T-helper 2 cell treated with Interferon-gamma antibody and Interleukin-4, amounts not matched to agents 5 μg/mL and 100 μg/mL, for 36 hours (primary cell): ENCODE data around the gene KIAA1210.

Experiments used
- DNase-seq: peaks from one replicate; pipeline ENCODE4 v3.0.0; 2021; ENCODE audit warnings: low spot score
- H3K27ac Mint-ChIP-seq: one replicate; pipeline ENCODE4 v1.8.0; 2021; ENCODE audit warnings: mild to moderate bottlenecking, mixed read lengths
- H3K27me3 Mint-ChIP-seq: one replicate; pipeline ENCODE4 v1.8.0; 2021; ENCODE audit warnings: low read depth, mixed read lengths
- H3K36me3 Mint-ChIP-seq: one replicate; pipeline ENCODE4 v1.8.0; 2021; ENCODE audit warnings: low read depth, mixed read lengths
- H3K4me1 Mint-ChIP-seq: one replicate; pipeline ENCODE4 v1.8.0; 2021; ENCODE audit warnings: low read depth, mixed read lengths
- H3K4me3 Mint-ChIP-seq: one replicate; pipeline ENCODE4 v1.8.0; 2022; ENCODE audit warnings: mild to moderate bottlenecking, moderate library complexity, mixed read lengths
- H3K9me3 Mint-ChIP-seq: one replicate; pipeline ENCODE4 v1.8.0; 2021; ENCODE audit warnings: mixed read lengths

The KIAA1210 gene

GRCh38 chrX:119075270-119076025 is 52.2 kb downstream of the KIAA1210 start:
- H3K4me3 Mint-ChIP-seq = no peak overlapping the region
- DNase-seq = no peak
- no peaks in the 10 kb centered on the region for H3K36me3 Mint-ChIP-seq
- H3K27me3 Mint-ChIP-seq = peaks cover 5% of the 10 kb centered on the region
- H3K4me1 Mint-ChIP-seq = no peaks in the 10 kb centered on the region
- H3K9me3 Mint-ChIP-seq = no peaks in the 10 kb centered on the region
- no peak overlapping the region for H3K27ac Mint-ChIP-seq

- no peaks in the 10 kb centered on the region for H3K9me3 Mint-ChIP-seq
- H3K27ac Mint-ChIP-seq = no peak overlapping the region
- no peak overlapping the region for H3K4me3 Mint-ChIP-seq
- H3K27me3 Mint-ChIP-seq = peaks cover 5% of the 10 kb centered on the region
- H3K36me3 Mint-ChIP-seq = no peaks in the 10 kb centered on the region
- DNase-seq = no peak
- no peaks in the 10 kb centered on the region for H3K4me1 Mint-ChIP-seq
Measured at GRCh38 chrX:119073911-119074310, 53.7 kb downstream of the KIAA1210 start.

- Mint-ChIP-seq H3K27me3 (peaks cover 5% of the 10 kb centered on the region), H3K4me1 (no peaks in the 10 kb centered on the region), H3K36me3 (no peaks in the 10 kb centered on the region), H3K27ac (no peak overlapping the region), H3K9me3 (no peaks in the 10 kb centered on the region), H3K4me3 (no peak overlapping the region)
- no peak for DNase-seq
Measured at GRCh38 chrX:119073200-119073905, 54.3 kb downstream of the KIAA1210 start.

- Mint-ChIP-seq H3K9me3 (no peaks in the 10 kb centered on the region), H3K4me3 (no peak within 1 kb of the TSS), H3K27me3 (peaks cover 5% of the 10 kb centered on the region), H3K27ac (no peak within 1 kb of the TSS), H3K36me3 (no peaks in the 10 kb centered on the region), H3K4me1 (no peaks in the 10 kb centered on the region)
- no peak for DNase-seq
Measured at GRCh38 chrX:119072744-119073143, 54.9 kb downstream of the KIAA1210 start, which contains the start of gene CT47C1. TSS of gene CT47C1 (plus strand) at chrX:119072993. CDS start at chrX:119073226, 233 bp downstream.

- no peaks in the 10 kb centered on the region for H3K36me3 Mint-ChIP-seq
- no peak overlapping the region for H3K4me3 Mint-ChIP-seq
- no peaks in the 10 kb centered on the region for H3K4me1 Mint-ChIP-seq
- DNase-seq = no peak
- no peak overlapping the region for H3K27ac Mint-ChIP-seq
- H3K27me3 Mint-ChIP-seq = no peaks in the 10 kb centered on the region
- H3K9me3 Mint-ChIP-seq = no peaks in the 10 kb centered on the region
Measured at GRCh38 chrX:119071381-119071780, 56.2 kb downstream of the KIAA1210 start.

- Mint-ChIP-seq H3K27me3 (peaks cover 2% of the 10 kb centered on the region), H3K4me1 (no peaks in the 10 kb centered on the region), H3K9me3 (no peaks in the 10 kb centered on the region), H3K27ac (no peak overlapping the region), H3K36me3 (no peaks in the 10 kb centered on the region), H3K4me3 (no peak overlapping the region)
- DNase-seq = no peak
Measured at GRCh38 chrX:119069762-119070161, 57.9 kb downstream of the KIAA1210 start.

GRCh38 chrX:119069128-119069527 is 58.5 kb downstream of the KIAA1210 start:
- H3K4me1 Mint-ChIP-seq = no peaks in the 10 kb centered on the region
- no peaks in the 10 kb centered on the region for H3K36me3 Mint-ChIP-seq
- no peak overlapping the region for H3K4me3 Mint-ChIP-seq
- no peaks in the 10 kb centered on the region for H3K9me3 Mint-ChIP-seq
- DNase-seq = no peak
- no peak overlapping the region for H3K27ac Mint-ChIP-seq
- peaks cover 2% of the 10 kb centered on the region for H3K27me3 Mint-ChIP-seq

GRCh38 chrX:119067023-119067739 is 60.4 kb downstream of the KIAA1210 start:
- H3K36me3 Mint-ChIP-seq = no peaks in the 10 kb centered on the region
- H3K27ac Mint-ChIP-seq = no peak overlapping the region
- H3K4me1 Mint-ChIP-seq = no peaks in the 10 kb centered on the region
- peak; percentile 3 for DNase-seq
- H3K4me3 Mint-ChIP-seq = no peak overlapping the region
- peaks cover 2% of the 10 kb centered on the region for H3K27me3 Mint-ChIP-seq
- H3K9me3 Mint-ChIP-seq = no peaks in the 10 kb centered on the region

GRCh38 chrX:119063428-119063827 is 64.2 kb downstream of the KIAA1210 start:
- peaks cover 11% of the 10 kb centered on the region for H3K27me3 Mint-ChIP-seq
- H3K4me1 Mint-ChIP-seq = no peaks in the 10 kb centered on the region
- H3K9me3 Mint-ChIP-seq = no peaks in the 10 kb centered on the region
- no peak overlapping the region for H3K27ac Mint-ChIP-seq
- no peaks in the 10 kb centered on the region for H3K36me3 Mint-ChIP-seq
- no peak for DNase-seq
- no peak overlapping the region for H3K4me3 Mint-ChIP-seq

GRCh38 chrX:119062750-119063374 is 64.8 kb downstream of the KIAA1210 start:
- Mint-ChIP-seq H3K9me3 (no peaks in the 10 kb centered on the region), H3K36me3 (no peaks in the 10 kb centered on the region), H3K27me3 (peaks cover 11% of the 10 kb centered on the region), H3K4me1 (no peaks in the 10 kb centered on the region), H3K4me3 (no peak overlapping the region), H3K27ac (no peak overlapping the region)
- DNase-seq = no peak

- no peaks in the 10 kb centered on the region for H3K4me1 Mint-ChIP-seq
- no peaks in the 10 kb centered on the region for H3K36me3 Mint-ChIP-seq
- no peaks in the 10 kb centered on the region for H3K9me3 Mint-ChIP-seq
- no peak overlapping the region for H3K27ac Mint-ChIP-seq
- H3K4me3 Mint-ChIP-seq = no peak overlapping the region
- peaks cover 6% of the 10 kb centered on the region for H3K27me3 Mint-ChIP-seq
- DNase-seq = no peak
Measured at GRCh38 chrX:119055687-119056086, 71.9 kb downstream of the KIAA1210 start.

GRCh38 chrX:119045884-119046283 is 81.7 kb downstream of the KIAA1210 start:
- H3K4me1 Mint-ChIP-seq = no peaks in the 10 kb centered on the region
- H3K27me3 Mint-ChIP-seq = no peaks in the 10 kb centered on the region
- H3K4me3 Mint-ChIP-seq = no peak overlapping the region
- no peak for DNase-seq
- H3K27ac Mint-ChIP-seq = no peak overlapping the region
- no peaks in the 10 kb centered on the region for H3K9me3 Mint-ChIP-seq
- H3K36me3 Mint-ChIP-seq = no peaks in the 10 kb centered on the region

GRCh38 chrX:119042996-119043395 is 84.6 kb downstream of the KIAA1210 start:
- H3K36me3 Mint-ChIP-seq = no peaks in the 10 kb centered on the region
- no peaks in the 10 kb centered on the region for H3K27me3 Mint-ChIP-seq
- no peaks in the 10 kb centered on the region for H3K9me3 Mint-ChIP-seq
- no peak overlapping the region for H3K4me3 Mint-ChIP-seq
- no peak overlapping the region for H3K27ac Mint-ChIP-seq
- DNase-seq = no peak
- no peaks in the 10 kb centered on the region for H3K4me1 Mint-ChIP-seq

- Mint-ChIP-seq H3K27ac (no peak overlapping the region), H3K4me3 (no peak overlapping the region), H3K4me1 (no peaks in the 10 kb centered on the region), H3K9me3 (no peaks in the 10 kb centered on the region), H3K36me3 (no peaks in the 10 kb centered on the region), H3K27me3 (no peaks in the 10 kb centered on the region)
- DNase-seq = no peak
Measured at GRCh38 chrX:119042040-119042439, 85.6 kb downstream of the KIAA1210 start.
